Activated naive CD4-positive, alpha-beta T cell treated with anti-CD3 and anti-CD28 coated beads, Interleukin-2, amount 10 ng/mL, durations not matched to agents 7 days and 5 days (primary cell): Measurements from ENCODE around the gene DES.

Experiments used
- CTCF ChIA-PET: fragments of 350-600 bp; sonication (Branson Sonifier 250); formaldehyde crosslinking; loops from one replicate; lab custom pipeline; 2021; ENCODE audit warnings: antibody characterized with exemption; lab: Charles Lee
- DNase-seq: peaks from one replicate; pipeline ENCODE4 v3.0.0-alpha.2; 2020
- H3K27ac Mint-ChIP-seq: one replicate; pipeline ENCODE4 v1.8.0; 2021; ENCODE audit warnings: mild to moderate bottlenecking, moderate library complexity, mixed read lengths
- H3K27me3 Mint-ChIP-seq: one replicate; pipeline ENCODE4 v1.8.0; 2021; ENCODE audit warnings: mild to moderate bottlenecking, mixed read lengths
- H3K36me3 Mint-ChIP-seq: one replicate; pipeline ENCODE4 v1.8.0; 2021; ENCODE audit warnings: mixed read lengths
- H3K4me1 Mint-ChIP-seq: one replicate; pipeline ENCODE4 v1.8.0; 2021; ENCODE audit warnings: mixed read lengths
- H3K4me3 Mint-ChIP-seq: one replicate; pipeline ENCODE4 v1.8.0; 2021; ENCODE audit warnings: mild to moderate bottlenecking, moderate library complexity, mixed read lengths
- H3K9me3 Mint-ChIP-seq: one replicate; pipeline ENCODE4 v1.8.0; 2021; ENCODE audit warnings: mixed read lengths

The DES gene

GRCh38 chr2:219475697-219476651 lies 57.8 kb downstream of the DES start:
- CTCF ChIA-PET = interaction anchor here (0.6 to 7.6 kb wide), 18 partner anchors 10 to 629 kb away, joined by 3 to 66 read pairs (median 3); a partner anchor contains a TSS
- H3K27ac Mint-ChIP-seq = no peak overlapping the region

More at GRCh38 chr2:219475697-219476651, 57.8 kb downstream of the DES start:
- no peak overlapping the region for H3K4me3 Mint-ChIP-seq
- H3K9me3 Mint-ChIP-seq = no peaks in the 10 kb centered on the region
- no peaks in the 10 kb centered on the region for H3K36me3 Mint-ChIP-seq
- H3K4me1 Mint-ChIP-seq = peaks cover 4% of the 10 kb centered on the region
- H3K27me3 Mint-ChIP-seq = peaks cover 40% of the 10 kb centered on the region
- peak; percentile 77 for DNase-seq
